IPS-18c (cell line): ENCODE results near the gene MNDA.

ENCODE experiments used
- H3K4me3 ChIP-seq: 2 replicates; pipeline ENCODE4 v1.7.0; 2013; ENCODE audit warnings: low read depth, mild to moderate bottlenecking, low read length, moderate library complexity; ENCODE audit not compliant: insufficient read depth
- H3K9me3 ChIP-seq: one replicate; pipeline ENCODE4 v1.6.1; 2013; ENCODE audit warnings: mild to moderate bottlenecking, low read length, moderate library complexity; ENCODE audit not compliant: control insufficient read depth, insufficient read depth

The MNDA gene

GRCh38 chr1:158830904-158831507 is at the start of gene MNDA:
TSS of gene MNDA (plus strand) at chr1:158831351. CDS start at chr1:158842154, 10,803 bp downstream.
- H3K9me3 ChIP-seq: peaks cover 8% of the 10 kb centered on the region
- no peak within 1 kb of the TSS for H3K4me3 ChIP-seq

DNA sequence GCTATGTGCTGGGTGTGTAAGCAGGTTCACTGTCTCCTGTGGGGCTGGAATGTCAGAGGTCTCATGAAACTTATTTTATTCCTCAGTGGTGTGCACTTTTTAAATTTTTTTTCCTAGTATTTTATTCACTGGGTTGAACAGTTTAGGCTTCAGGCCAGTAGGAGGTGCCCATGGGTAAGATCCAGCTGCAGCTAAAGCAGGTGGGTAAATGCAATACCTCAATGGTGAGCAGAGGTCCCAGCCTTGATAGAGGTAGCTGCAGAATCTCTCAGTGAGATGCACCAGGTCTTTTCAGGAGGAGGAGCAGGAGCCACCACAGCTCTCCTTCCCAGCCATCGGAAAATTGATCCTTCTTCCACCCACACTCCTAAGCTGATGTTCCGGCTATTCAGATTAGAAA is 37.5 kb upstream of the MNDA start:
- no peaks in the 10 kb centered on the region for H3K9me3 ChIP-seq
- H3K4me3 ChIP-seq: no peak overlapping the region

GRCh38 chr1:158794247-158794646 is 36.9 kb upstream of the MNDA start:
- Histone ChIP-seq H3K9me3 (no peaks in the 10 kb centered on the region), H3K4me3 (no peak overlapping the region)

DNA sequence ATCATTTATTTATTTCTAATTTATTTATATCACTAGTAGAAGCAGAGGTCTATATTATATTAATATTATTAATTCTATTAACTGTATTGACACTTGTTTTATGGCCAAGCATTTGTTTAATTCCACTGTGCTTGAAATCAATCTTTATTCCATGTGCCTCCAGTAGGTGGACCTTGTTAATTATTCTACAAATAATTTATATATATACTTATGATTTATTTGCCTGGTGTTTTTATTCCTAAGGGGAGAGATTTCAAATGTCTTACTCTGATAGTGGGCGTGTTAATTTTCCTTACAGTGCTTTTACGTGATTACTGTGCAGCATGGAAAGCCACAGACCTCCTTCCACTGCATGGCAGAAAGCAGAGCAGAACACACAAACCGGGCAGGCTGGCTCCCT is 32.6 kb upstream of the MNDA start:
- no peak overlapping the region for H3K4me3 ChIP-seq
- H3K9me3 ChIP-seq: no peaks in the 10 kb centered on the region

DNA sequence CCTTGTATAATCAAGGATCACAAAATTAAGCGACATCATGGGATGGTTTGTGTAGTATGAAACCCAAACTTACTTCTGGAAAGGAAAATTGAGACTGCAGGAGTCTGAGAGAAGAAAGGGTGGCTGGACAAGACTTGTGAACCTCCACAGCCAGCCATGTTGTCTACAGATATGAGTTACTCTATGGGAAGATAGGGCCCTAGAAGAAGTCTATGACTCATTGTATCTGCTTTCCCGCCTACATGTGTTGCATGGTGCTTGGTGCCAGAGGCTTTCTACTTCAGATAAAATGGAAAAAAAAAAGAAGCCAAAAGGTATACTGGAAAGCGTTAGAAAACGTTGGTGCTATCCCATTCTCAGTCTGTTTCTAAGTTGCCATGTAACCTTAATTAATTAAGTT is 31.5 kb upstream of the MNDA start:
- Histone ChIP-seq H3K9me3 (no peaks in the 10 kb centered on the region), H3K4me3 (no peak overlapping the region)

GRCh38 chr1:158800526-158800925 is 30.6 kb upstream of the MNDA start:
- H3K9me3 ChIP-seq: no peaks in the 10 kb centered on the region
- no peak overlapping the region for H3K4me3 ChIP-seq

GRCh38 chr1:158801396-158801795 is 29.8 kb upstream of the MNDA start:
- Histone ChIP-seq H3K9me3 (no peaks in the 10 kb centered on the region), H3K4me3 (no peak overlapping the region)

DNA sequence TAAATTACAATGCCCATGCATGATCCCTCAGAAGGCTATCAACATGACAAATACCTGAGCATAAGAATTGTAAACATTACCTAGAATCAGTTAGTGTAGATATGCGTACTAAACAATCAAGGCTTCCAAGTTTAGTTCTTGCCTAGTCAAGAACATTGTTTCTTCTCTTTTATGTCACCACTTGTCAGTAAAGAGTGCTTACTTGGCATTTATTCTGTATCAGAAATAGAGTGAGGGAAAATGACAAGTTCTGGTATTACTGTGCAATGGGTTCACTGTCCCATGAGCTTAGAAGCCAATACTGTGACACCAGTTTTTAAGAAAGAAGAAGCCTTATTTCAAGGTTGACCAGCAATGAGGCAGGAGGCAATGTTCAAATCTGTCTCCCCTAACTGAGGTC is 27.5 kb upstream of the MNDA start:
- H3K9me3 ChIP-seq: no peaks in the 10 kb centered on the region

GRCh38 chr1:158806916-158807536 is 24.1 kb upstream of the MNDA start:
- Histone ChIP-seq H3K4me3 (no peak overlapping the region), H3K9me3 (no peaks in the 10 kb centered on the region)

More for the DNA sequence above, 27.5 kb upstream of the MNDA start:
- no peak overlapping the region for H3K4me3 ChIP-seq

- no peaks in the 10 kb centered on the region for H3K9me3 ChIP-seq
- no peak overlapping the region for H3K4me3 ChIP-seq
Observed at GRCh38 chr1:158809256-158809655, 21.9 kb upstream of the MNDA start.

DNA sequence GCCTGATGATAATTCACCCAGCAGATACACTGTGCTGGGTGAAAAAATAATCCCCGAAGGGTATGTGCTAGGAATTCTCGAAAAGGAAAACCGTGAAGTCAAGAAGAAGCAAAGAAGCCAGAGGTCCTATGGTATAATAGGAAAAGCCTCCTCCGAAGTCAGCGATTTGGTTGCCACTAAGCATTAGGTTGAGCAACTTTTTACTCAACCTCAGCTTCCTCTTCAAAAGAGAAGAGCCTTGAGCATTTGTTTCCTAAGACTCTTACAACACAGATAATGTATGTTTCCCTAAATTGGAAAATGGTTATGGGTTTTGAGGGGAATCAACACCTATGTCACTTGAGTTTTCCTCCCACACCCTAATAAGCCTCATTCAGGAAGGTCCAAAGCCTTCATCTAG is 21.3 kb upstream of the MNDA start:
- no peak overlapping the region for H3K4me3 ChIP-seq
- H3K9me3 ChIP-seq: no peaks in the 10 kb centered on the region

- no peak overlapping the region for H3K4me3 ChIP-seq
- H3K9me3 ChIP-seq: no peaks in the 10 kb centered on the region
Observed at GRCh38 chr1:158810311-158810710, 20.8 kb upstream of the MNDA start.

DNA sequence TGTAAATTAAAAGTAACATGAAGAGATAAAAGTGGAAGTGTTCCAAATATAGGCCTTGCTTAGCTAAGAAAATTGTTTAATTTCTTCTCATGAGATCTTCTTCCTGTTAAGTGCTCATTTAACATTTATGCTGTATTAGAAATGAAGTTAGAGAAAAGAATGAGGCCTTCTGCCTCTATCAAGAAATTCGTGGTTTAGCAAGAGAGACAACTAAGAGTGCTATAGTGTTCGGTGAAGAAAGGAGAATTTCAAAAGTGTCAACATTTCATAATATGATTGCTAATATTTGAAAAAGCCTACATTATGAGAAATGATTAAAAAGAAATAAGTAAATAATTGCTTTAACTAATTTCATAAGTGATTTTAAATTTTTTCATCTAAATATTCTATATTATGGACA is 18.8 kb upstream of the MNDA start:
- Histone ChIP-seq H3K4me3 (no peak overlapping the region), H3K9me3 (no peaks in the 10 kb centered on the region)

- Histone ChIP-seq H3K4me3 (no peak overlapping the region), H3K9me3 (no peaks in the 10 kb centered on the region)
Observed at GRCh38 chr1:158813164-158813563, 18.0 kb upstream of the MNDA start.

GRCh38 chr1:158814970-158815369 is 16.2 kb upstream of the MNDA start:
- no peak overlapping the region for H3K4me3 ChIP-seq
- H3K9me3 ChIP-seq: no peaks in the 10 kb centered on the region

GRCh38 chr1:158818560-158818959 is 12.6 kb upstream of the MNDA start:
- no peaks in the 10 kb centered on the region for H3K9me3 ChIP-seq
- H3K4me3 ChIP-seq: no peak overlapping the region

GRCh38 chr1:158818975-158819431 is 12.1 kb upstream of the MNDA start:
- Histone ChIP-seq H3K9me3 (no peaks in the 10 kb centered on the region), H3K4me3 (no peak overlapping the region)

- no peak overlapping the region for H3K4me3 ChIP-seq
- no peaks in the 10 kb centered on the region for H3K9me3 ChIP-seq
Observed at GRCh38 chr1:158819461-158820443, 11.4 kb upstream of the MNDA start.
